ENCODE data around the gene C12orf56. TPM values are rescaled to one million over a fixed set of nuclear protein-coding genes. Genes with fewer than 3 reads are reported as not detected.
"Not testable (repeated sequence)": the region's sequence is repeated elsewhere in the genome, so short reads cannot be mapped to it uniquely, and the experiment has no call there.

The C12orf56 gene
- total RNA-seq, 1 donor from 2014 or later: not detected

DNA sequence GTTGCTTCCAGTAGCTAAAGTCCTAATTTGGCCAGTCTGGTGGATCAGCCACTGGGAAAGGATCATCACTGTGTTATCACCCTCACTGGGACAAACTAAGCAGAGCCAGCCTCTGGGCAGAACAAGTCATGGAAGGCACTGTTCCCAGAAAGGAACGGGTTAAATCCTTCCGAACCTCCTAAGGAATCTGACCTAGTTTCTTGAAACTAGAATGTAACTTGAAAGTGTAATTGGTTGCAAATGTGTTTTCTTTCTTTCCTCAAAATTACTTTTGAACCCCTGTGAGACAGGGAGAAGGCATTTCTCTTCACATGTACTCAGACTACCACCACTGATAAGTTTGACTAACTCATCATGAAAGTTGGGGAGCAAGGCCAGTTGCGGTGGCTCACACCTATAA is 149.8 kb downstream of the C12orf56 start:
- no peak for DNase-seq (ENCODE audit: low read depth in 2 of 2)

GRCh38 chr12:64237382-64237781 is 153.2 kb downstream of the C12orf56 start:
- no peak for DNase-seq (ENCODE audit: low read depth in 2 of 2)

GRCh38 chr12:64236549-64236948 is 154.0 kb downstream of the C12orf56 start:
- peak; percentile 10 to 52 for DNase-seq (ENCODE audit: low read depth in 2 of 2)

- DNase-seq (ENCODE audit: low read depth in 2 of 2): no peak
These were observed 158.4 kb downstream of the C12orf56 start for GRCh38 chr12:64232196-64232595.

DNA sequence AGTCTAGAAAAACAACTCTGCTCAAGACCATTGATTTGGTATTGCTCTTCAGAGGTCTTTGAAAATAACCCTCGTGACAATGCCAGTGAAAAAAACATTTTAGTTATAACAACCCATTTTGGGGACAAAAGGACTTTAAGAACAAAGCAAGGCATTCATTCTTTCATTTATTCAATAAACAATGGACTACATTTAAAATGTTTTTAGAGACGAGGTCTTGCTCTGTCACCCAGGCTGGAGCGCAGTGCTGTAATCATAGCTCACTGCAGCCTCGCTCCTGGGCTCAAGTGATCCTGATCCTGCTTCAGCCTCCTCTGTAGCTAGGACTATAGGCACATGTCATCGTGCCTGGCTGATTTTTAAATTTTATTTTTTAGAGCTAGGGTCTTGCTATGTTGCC is 160.8 kb downstream of the C12orf56 start:
- no peak for DNase-seq (ENCODE audit: low read depth in 2 of 2)

GRCh38 chr12:64229240-64229639 is 161.3 kb downstream of the C12orf56 start:
- no peak for DNase-seq (ENCODE audit: low read depth in 2 of 2)

DNA sequence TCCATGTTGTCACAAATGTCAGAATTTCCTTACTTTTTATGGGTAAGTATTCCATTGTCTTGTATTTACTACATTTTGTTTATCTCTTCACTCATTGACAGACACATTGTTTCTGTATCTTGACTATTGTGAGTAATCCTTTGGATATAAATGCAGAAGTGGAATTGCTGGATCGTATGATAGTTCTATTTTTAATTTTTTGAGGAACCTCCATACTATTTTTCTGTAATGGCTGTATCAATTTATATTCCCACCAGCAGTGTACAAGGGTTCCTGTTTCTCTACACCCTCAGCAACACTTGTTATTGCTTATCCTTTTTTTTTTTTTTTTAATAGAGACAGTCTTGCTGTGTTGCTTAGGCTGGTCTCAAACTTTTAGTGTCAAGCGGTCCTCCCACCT is 164.9 kb downstream of the C12orf56 start:
- DNase-seq (ENCODE audit: low read depth in 2 of 2): no peak

DNA sequence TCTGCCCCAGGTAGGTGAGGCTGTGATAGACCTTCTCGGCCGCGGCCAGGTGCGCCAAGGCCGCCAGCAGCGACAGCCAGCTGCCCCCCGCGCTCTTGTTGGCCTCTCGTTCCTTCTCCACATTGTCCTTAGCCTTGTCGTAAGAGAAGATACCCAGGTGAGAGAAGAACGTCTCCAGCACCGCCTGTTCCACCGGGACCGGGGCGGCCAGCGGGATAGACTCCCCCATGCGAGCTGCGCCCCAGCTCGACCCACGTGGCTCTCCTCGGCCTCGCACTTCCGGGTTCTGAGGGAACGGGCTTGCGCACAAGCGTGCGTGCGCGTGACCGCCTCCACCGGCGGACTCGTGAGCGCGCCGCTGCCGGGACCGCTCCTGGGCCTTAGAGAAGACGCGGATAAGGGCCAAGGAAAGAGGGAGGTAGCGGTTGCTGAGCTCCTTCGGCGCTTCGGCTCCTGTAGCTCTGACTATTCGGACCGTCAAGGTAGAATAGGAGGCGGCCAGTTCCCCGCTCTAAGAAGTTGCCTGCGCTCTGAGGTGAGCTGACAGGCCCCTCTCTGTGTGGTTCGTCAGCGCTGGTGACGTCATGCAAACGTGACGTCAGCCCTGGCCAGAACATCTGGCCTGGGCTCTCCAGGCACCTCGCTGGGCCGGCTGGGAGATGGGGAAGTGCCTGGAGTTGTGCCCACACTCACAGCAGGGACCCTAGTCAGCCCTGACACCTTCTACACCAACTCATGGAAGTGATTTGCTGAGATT is 168.4 kb downstream of the C12orf56 start, which contains the start of gene KICS2:
Gene KICS2, minus strand, starts transcription at position 288 of the 757 bp plus-strand sequence. Its CDS starts 59 bp downstream, at position 229.
- DNase-seq (ENCODE audit: low read depth in 2 of 2): peak; percentile 96 to 98

- peak; percentile 76 to 84 for DNase-seq (ENCODE audit: low read depth in 2 of 2)
These were observed 168.9 kb downstream of the C12orf56 start for GRCh38 chr12:64221651-64222008.

- no peak for DNase-seq (ENCODE audit: low read depth in 2 of 2)
These were observed 170.5 kb downstream of the C12orf56 start for GRCh38 chr12:64220046-64220445.

GRCh38 chr12:64219145-64219544 is 171.4 kb downstream of the C12orf56 start:
- DNase-seq (ENCODE audit: low read depth in 2 of 2): no peak

GRCh38 chr12:64218597-64218996 is 172.0 kb downstream of the C12orf56 start:
- DNase-seq (ENCODE audit: low read depth in 2 of 2): no peak

DNA sequence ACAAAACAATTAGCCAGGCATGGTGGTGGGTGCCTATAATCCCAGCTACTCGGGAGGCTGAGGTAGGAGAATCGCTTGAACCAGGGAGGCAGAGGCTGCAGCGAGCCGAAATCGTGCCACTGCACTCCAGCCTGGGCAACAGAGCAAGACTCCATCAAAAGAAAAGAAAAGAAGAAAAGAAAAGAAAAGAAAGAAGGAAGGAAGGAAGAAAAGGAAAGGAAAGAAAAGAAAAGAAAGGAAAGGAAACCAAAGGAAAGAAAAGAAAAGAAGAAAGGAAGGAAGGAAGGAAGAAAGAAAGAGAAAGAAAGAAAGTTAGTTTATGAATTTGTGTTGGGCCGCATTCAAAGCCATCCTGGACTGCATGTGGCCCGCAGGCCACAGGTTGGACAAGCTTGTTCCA is 172.9 kb downstream of the C12orf56 start:
- DNase-seq (ENCODE audit: low read depth in 2 of 2): not testable (repeated sequence)

DNA sequence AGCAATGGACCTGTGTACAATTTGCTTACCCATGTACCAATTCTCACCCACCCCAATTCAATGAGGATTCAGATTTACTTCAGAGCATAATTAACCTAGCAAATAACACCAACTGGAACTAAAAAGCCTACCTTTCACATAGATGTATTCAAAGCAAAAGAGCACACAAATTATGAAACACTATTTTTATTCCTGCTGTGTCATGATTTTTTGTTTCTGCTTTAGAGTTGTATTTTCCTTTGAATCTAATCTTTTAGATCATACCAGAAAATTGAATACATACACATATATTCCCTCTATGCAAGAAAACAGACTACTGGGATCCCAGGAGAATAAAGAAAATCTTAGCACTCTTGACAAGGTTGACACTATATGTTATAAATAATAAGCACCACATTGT is 174.3 kb downstream of the C12orf56 start:
- DNase-seq (ENCODE audit: low read depth in 2 of 2): no peak

Other genes with a start within 250 kb of the C12orf56 start
- 3.3 and 4.0 TPM in 2 replicates for gene KICS2, start 168.5 kb downstream of the C12orf56 start, total RNA-seq
- gene XPOT, start 13.6 kb upstream of the C12orf56 start, total RNA-seq: 33.1 and 44.8 TPM in 2 replicates
- 24.6 and 28.6 TPM in 2 replicates for gene TBK1, start 61.4 kb upstream of the C12orf56 start, total RNA-seq
- 16.3 and 17.7 TPM in 2 replicates for gene RASSF3, start 219.7 kb upstream of the C12orf56 start, total RNA-seq